Right ventricle myocardium inferior (tissue), 1 donor: ENCODE results near the gene CLTCL1. TPM values are rescaled to one million over a fixed set of nuclear protein-coding genes. Genes with fewer than 3 reads are reported as not detected.

Experiments used
- ATAC-seq: fragments of 200-7000 bp; cut with Tn5 transposase; one replicate; pipeline ENCODE4 v1.9.1; 2020; ENCODE audit warnings: mild to moderate bottlenecking, moderate library complexity
- DNase-seq: peaks from one replicate; pipeline ENCODE4 v3.0.0; 2021; ENCODE audit errors: missing footprints
- intact Hi-C: fragments of 100-400 bp; cut with DNase I; formaldehyde crosslinking; loops from one replicate; pipeline ENCODE4 v1.11.0; 2022
- total RNA-seq: library from RNA; stranded (reverse); fragmentation: NEBNext Ultra II Directional; extraction: Animal tissue kit (Norgen Biotek cat#: 25700); gene quantifications from one replicate; pipeline ENCODE4 v1.2.1, GENCODE V29; 2021
- donor health status: DM: no; HTN: yes; CAD: no; lungs with severe emphysema.

CLTCL1 gene
- total RNA-seq, 1 donor from 2014 or later, result 8.3 TPM

DNA sequence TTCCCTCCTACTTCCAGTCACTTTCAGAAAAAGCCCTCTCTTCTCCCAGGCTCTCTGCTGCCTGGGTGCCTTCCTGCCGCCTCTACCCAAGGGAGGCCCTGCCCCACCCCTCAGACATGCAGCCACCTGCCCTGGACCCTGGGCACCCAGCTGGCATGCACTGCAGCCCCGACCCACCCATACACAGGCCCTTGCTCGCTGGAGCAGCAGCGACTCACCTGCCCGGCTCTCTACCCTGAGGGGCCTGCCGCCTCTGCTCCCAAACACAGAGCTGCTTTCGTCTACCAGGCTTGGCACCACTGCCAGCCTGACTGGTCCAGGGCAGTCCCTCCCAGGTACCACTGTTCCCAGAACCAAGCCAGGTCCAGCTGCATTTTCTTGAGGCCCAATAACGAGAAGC is 161.6 kb downstream of the CLTCL1 start:
- DNase-seq, result peak; percentile 57
- no peak for ATAC-seq
- intact Hi-C loops, result no loop called here

Other genes with a start within 250 kb of the CLTCL1 start
- 29.9 TPM for gene DGCR2, start 169.3 kb downstream of the CLTCL1 start, total RNA-seq
- gene TSSK2, start 160.4 kb downstream of the CLTCL1 start, total RNA-seq, result not detected
- gene ESS2, start 147.1 kb downstream of the CLTCL1 start, total RNA-seq, result 8.8 TPM
- not detected for gene GSC2, start 141.4 kb downstream of the CLTCL1 start, total RNA-seq
- gene SLC25A1, start 113.0 kb downstream of the CLTCL1 start, total RNA-seq, result 28.7 TPM
- gene HIRA, start 140.0 kb upstream of the CLTCL1 start, total RNA-seq, result 17.4 TPM
- 60.4 TPM for gene MRPL40, start 140.8 kb upstream of the CLTCL1 start, total RNA-seq
- 63.3 TPM for gene C22orf39, start 156.0 kb upstream of the CLTCL1 start, total RNA-seq
- gene UFD1, start 187.5 kb upstream of the CLTCL1 start, total RNA-seq, result 45.8 TPM
- gene CDC45, start 188.2 kb upstream of the CLTCL1 start, total RNA-seq, result 0.76 TPM
- gene CLDN5, start 232.7 kb upstream of the CLTCL1 start, total RNA-seq, result 29.9 TPM